ENCODE results near the gene EPHA4.

GRCh38 chr2:221380686-221381085 lies 191.4 kb downstream of the EPHA4 start:
- TF ChIP-seq CTCF (IDR thresholded peaks at IDR 0.05) (no peak), POLR2A (IDR thresholded peaks at IDR 0.05) (no peak), EP300 (IDR thresholded peaks at IDR 0.05) (no peak)
